Suprapubic skin (tissue), 3 donors: ENCODE results near the gene RRBP1.

Experiments
- EP300 ChIP-seq: sonication (generic); formaldehyde crosslinking; IDR thresholded peaks from one replicate; pipeline ENCODE4 v1.6.1; 2017; ENCODE audit warnings: antibody characterized with exemption
- POLR2A ChIP-seq, 2 donors: fragments of 450-650 bp; IDR thresholded peaks; one replicate each; pipeline ENCODE4 v1.6.1; 2017; ENCODE audit warnings: antibody characterized with exemption in 2 of 2, mild to moderate bottlenecking in 2 of 2, moderate library complexity in 2 of 2
- TF ChIP-seq, protein P1 (sequence below), 2 donors: fragments of 200-600 bp in 1 of 2; fragments of 450-650 bp in 1 of 2; sonication (generic) in 1 of 2; IDR thresholded peaks; one replicate each; pipeline ENCODE4 v1.5.1; 2016 to 2019; ENCODE audit warnings: antibody characterized with exemption in 2 of 2, mild to moderate bottlenecking in 1 of 2, moderate library complexity in 1 of 2

- TF ChIP-seq, protein P1, sequence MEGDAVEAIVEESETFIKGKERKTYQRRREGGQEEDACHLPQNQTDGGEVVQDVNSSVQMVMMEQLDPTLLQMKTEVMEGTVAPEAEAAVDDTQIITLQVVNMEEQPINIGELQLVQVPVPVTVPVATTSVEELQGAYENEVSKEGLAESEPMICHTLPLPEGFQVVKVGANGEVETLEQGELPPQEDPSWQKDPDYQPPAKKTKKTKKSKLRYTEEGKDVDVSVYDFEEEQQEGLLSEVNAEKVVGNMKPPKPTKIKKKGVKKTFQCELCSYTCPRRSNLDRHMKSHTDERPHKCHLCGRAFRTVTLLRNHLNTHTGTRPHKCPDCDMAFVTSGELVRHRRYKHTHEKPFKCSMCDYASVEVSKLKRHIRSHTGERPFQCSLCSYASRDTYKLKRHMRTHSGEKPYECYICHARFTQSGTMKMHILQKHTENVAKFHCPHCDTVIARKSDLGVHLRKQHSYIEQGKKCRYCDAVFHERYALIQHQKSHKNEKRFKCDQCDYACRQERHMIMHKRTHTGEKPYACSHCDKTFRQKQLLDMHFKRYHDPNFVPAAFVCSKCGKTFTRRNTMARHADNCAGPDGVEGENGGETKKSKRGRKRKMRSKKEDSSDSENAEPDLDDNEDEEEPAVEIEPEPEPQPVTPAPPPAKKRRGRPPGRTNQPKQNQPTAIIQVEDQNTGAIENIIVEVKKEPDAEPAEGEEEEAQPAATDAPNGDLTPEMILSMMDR (IDR thresholded peaks at IDR 0.05), result no peak
- TF ChIP-seq EP300 (no peak), POLR2A (IDR thresholded peaks at IDR 0.05) (no peak)
Observed at GRCh38 chr20:17622086-17622850, 59.8 kb downstream of the RRBP1 start.
